Testis (tissue), 2 donors: ENCODE data around the gene PLAGL1.

Experiments used
- CTCF ChIP-seq, 3 experiments: fragments of 450-650 bp in 2 of 3; fragments of 200-600 bp in 1 of 3; sonication (generic) in 1 of 3; IDR thresholded peaks; one replicate each; pipeline ENCODE4 v1.5.1; 2016 to 2019; ENCODE audit warnings: antibody characterized with exemption in 3 of 3, mild to moderate bottlenecking in 2 of 3, moderate library complexity in 1 of 3
- POLR2A ChIP-seq: fragments of 450-650 bp; IDR thresholded peaks from one replicate; pipeline ENCODE4 v1.6.1; 2017; ENCODE audit warnings: antibody characterized with exemption, mild to moderate bottlenecking, moderate library complexity

GRCh38 chr6:143993965-143994646, 14.0 kb downstream of the PLAGL1 start:
- TF ChIP-seq POLR2A = no peak
- no peak for TF ChIP-seq CTCF (IDR thresholded peaks at IDR 0.05)
